MG63 (cell line): ENCODE results near the gene NSUN6. TPM values are rescaled to one million over a fixed set of nuclear protein-coding genes. Genes with fewer than 3 reads are reported as not detected.

Source experiments
- DNase-seq: peaks from one replicate; pipeline ENCODE4 v3.0.0-alpha.2; 2020
- H3K27me3 ChIP-seq: fragments of 250-450 bp; sonication (Bioruptor Pico); 2 replicates; pipeline ENCODE4 v1.5.1; 2020; ENCODE audit warnings: mild to moderate bottlenecking, moderate library complexity
- H3K36me3 ChIP-seq: fragments of 250-450 bp; sonication (Bioruptor Pico); 2 replicates; pipeline ENCODE4 v1.5.1; 2020; ENCODE audit warnings: mild to moderate bottlenecking, moderate library complexity
- H3K4me3 ChIP-seq: fragments of 250-450 bp; sonication (Bioruptor Pico); 2 replicates; pipeline ENCODE4 v1.5.1; 2020; ENCODE audit warnings: mild to moderate bottlenecking, moderate library complexity
- H3K9me3 ChIP-seq: fragments of 250-450 bp; sonication (Bioruptor Pico); 2 replicates; pipeline ENCODE4 v1.5.1; 2020; ENCODE audit warnings: mild to moderate bottlenecking, moderate library complexity
- total RNA-seq: library from RNA; depleted of rRNA; stranded (reverse); fragments of >200 nt; shearing (Covaris generic); gene quantifications from 2 replicates; pipeline ENCODE4 v1.2.3, GENCODE V29; 2014; ENCODE audit warnings: low replicate concordance; rRNA removed

Gene NSUN6
- total RNA-seq, 1 experiment from 2014 or later: 8.4 TPM

GRCh38 chr10:18505456-18506118 lies 145.8 kb downstream of the NSUN6 start:
- Histone ChIP-seq H3K36me3 (no peaks in the 10 kb centered on the region), H3K4me3 (no peak overlapping the region), H3K9me3 (no peaks in the 10 kb centered on the region), H3K27me3 (no peaks in the 10 kb centered on the region)
- peak; percentile 4 for DNase-seq

- no peaks in the 10 kb centered on the region for H3K9me3 ChIP-seq
- no peak for DNase-seq
- no peak overlapping the region for H3K4me3 ChIP-seq
- no peaks in the 10 kb centered on the region for H3K36me3 ChIP-seq
- no peaks in the 10 kb centered on the region for H3K27me3 ChIP-seq
Observed at GRCh38 chr10:18504161-18504560, 147.2 kb downstream of the NSUN6 start.

- no peak for DNase-seq
- Histone ChIP-seq H3K4me3 (no peak overlapping the region), H3K36me3 (no peaks in the 10 kb centered on the region), H3K27me3 (no peaks in the 10 kb centered on the region), H3K9me3 (no peaks in the 10 kb centered on the region)
Observed at GRCh38 chr10:18501629-18502028, 149.8 kb downstream of the NSUN6 start.

GRCh38 chr10:18501198-18501597 lies 150.2 kb downstream of the NSUN6 start:
- no peaks in the 10 kb centered on the region for H3K27me3 ChIP-seq
- no peaks in the 10 kb centered on the region for H3K36me3 ChIP-seq
- peak; percentile 43 for DNase-seq
- H3K4me3 ChIP-seq: no peak overlapping the region
- H3K9me3 ChIP-seq: no peaks in the 10 kb centered on the region

- Histone ChIP-seq H3K27me3 (no peaks in the 10 kb centered on the region), H3K4me3 (no peak overlapping the region), H3K36me3 (no peaks in the 10 kb centered on the region), H3K9me3 (no peaks in the 10 kb centered on the region)
- DNase-seq: no peak
Observed at GRCh38 chr10:18500576-18500975, 150.8 kb downstream of the NSUN6 start.

GRCh38 chr10:18498998-18499397 lies 152.4 kb downstream of the NSUN6 start:
- Histone ChIP-seq H3K4me3 (no peak overlapping the region), H3K36me3 (no peaks in the 10 kb centered on the region), H3K9me3 (no peaks in the 10 kb centered on the region), H3K27me3 (no peaks in the 10 kb centered on the region)
- DNase-seq: no peak

GRCh38 chr10:18497806-18498369 lies 153.5 kb downstream of the NSUN6 start:
- Histone ChIP-seq H3K9me3 (no peaks in the 10 kb centered on the region), H3K36me3 (no peaks in the 10 kb centered on the region), H3K27me3 (no peaks in the 10 kb centered on the region), H3K4me3 (no peak overlapping the region)
- no peak for DNase-seq

Other genes starting within 250 kb of the NSUN6 start
- gene ARL5B, start 7.8 kb upstream of the NSUN6 start, total RNA-seq: 5.8 and 12.8 TPM in 2 replicates